Mesenchymal stem cell (in vitro differentiated cells and primary cell): ENCODE results near the gene STAB1.

Experiments used
- DNase-seq: peaks from one replicate; pipeline ENCODE4 v3.0.0-alpha.2; 2013
- H2AFZ ChIP-seq: one replicate; pipeline ENCODE4 v1.6.1; 2013; ENCODE audit warnings: low read depth, mild to moderate bottlenecking, control low read depth, inconsistent platforms, low read length, moderate library complexity
- H2AK5ac ChIP-seq: 2 replicates; pipeline ENCODE4 v1.6.1; 2013; ENCODE audit warnings: low read length, moderate library complexity, mild to moderate bottlenecking, inconsistent platforms; ENCODE audit not compliant: severe bottlenecking
- H2BK120ac ChIP-seq: one replicate; pipeline ENCODE4 v1.6.1; 2013; ENCODE audit warnings: low read depth, mild to moderate bottlenecking, inconsistent platforms, low read length, moderate library complexity
- H2BK12ac ChIP-seq, 2 experiments: one replicate each; pipeline ENCODE4 v1.6.1; 2013; ENCODE audit warnings: inconsistent platforms in 2 of 2, low read length in 2 of 2, mild to moderate bottlenecking in 2 of 2, moderate library complexity in 2 of 2, control low read depth in 1 of 2
- H2BK15ac ChIP-seq: one replicate; pipeline ENCODE4 v1.6.1; 2013; ENCODE audit warnings: mild to moderate bottlenecking, low read depth, inconsistent platforms; ENCODE audit not compliant: poor library complexity, severe bottlenecking
- H2BK5ac ChIP-seq: 2 replicates; pipeline ENCODE4 v1.6.1; 2013; ENCODE audit warnings: low read depth, mild to moderate bottlenecking, low read length, control low read depth, inconsistent platforms; ENCODE audit not compliant: poor library complexity, severe bottlenecking
- H3K14ac ChIP-seq, 2 experiments: one replicate each; pipeline ENCODE4 v1.6.1; 2013; ENCODE audit warnings: inconsistent platforms in 2 of 2, low read length in 2 of 2, control low read depth in 1 of 2, mild to moderate bottlenecking in 1 of 2, moderate library complexity in 1 of 2
- H3K18ac ChIP-seq, 2 experiments: one replicate each; pipeline ENCODE4 v1.6.1; 2013; ENCODE audit warnings: inconsistent platforms in 2 of 2, low read length in 2 of 2, control low read depth in 1 of 2, low read depth in 1 of 2, mild to moderate bottlenecking in 1 of 2
- H3K23ac ChIP-seq, 2 experiments: one replicate each; pipeline ENCODE4 v1.6.1; 2013; ENCODE audit warnings: inconsistent platforms in 2 of 2, low read length in 2 of 2, mild to moderate bottlenecking in 2 of 2, moderate library complexity in 2 of 2, control low read depth in 1 of 2
- H3K27ac ChIP-seq: 2 replicates; pipeline ENCODE4 v1.5.1; 2013; ENCODE audit warnings: mild to moderate bottlenecking, moderate library complexity, low read length, control low read depth, inconsistent platforms; ENCODE audit not compliant: poor library complexity, severe bottlenecking
- H3K27me3 ChIP-seq, 2 experiments: 2 replicates each; pipeline versions ENCODE4 v1.6.1 to v1.7.0; 2013; ENCODE audit warnings: low read length in 2 of 2, mild to moderate bottlenecking in 2 of 2, moderate library complexity in 2 of 2, control low read depth in 1 of 2, inconsistent platforms in 1 of 2; ENCODE audit not compliant: control insufficient read depth in 1 of 2, insufficient read depth in 1 of 2
- H3K36me3 ChIP-seq, 2 experiments: 2 replicates each; pipeline versions ENCODE4 v1.6.1 to v1.7.0; 2013; ENCODE audit warnings: low read length in 2 of 2, control low read depth in 1 of 2, inconsistent platforms in 1 of 2, low read depth in 1 of 2, mild to moderate bottlenecking in 1 of 2; ENCODE audit not compliant: insufficient read depth in 2 of 2, control insufficient read depth in 1 of 2
- H3K4ac ChIP-seq, 2 experiments: one replicate each; pipeline ENCODE4 v1.6.1; 2013; ENCODE audit warnings: inconsistent platforms in 2 of 2, low read length in 2 of 2, mild to moderate bottlenecking in 2 of 2, moderate library complexity in 2 of 2, control low read depth in 1 of 2, low read depth in 1 of 2
- H3K4me1 ChIP-seq: 2 replicates; pipeline ENCODE4 v1.6.1; 2013; ENCODE audit warnings: low read depth, low read length, control low read depth; ENCODE audit not compliant: control insufficient read depth, insufficient read depth
- H3K4me2 ChIP-seq: 2 replicates; pipeline ENCODE4 v1.6.1; 2013; ENCODE audit warnings: low read length, mild to moderate bottlenecking, inconsistent platforms; ENCODE audit not compliant: poor library complexity, severe bottlenecking
- H3K4me3 ChIP-seq, 2 experiments: 2 replicates each; pipeline versions ENCODE4 v1.5.1 to v1.7.0; 2013; ENCODE audit warnings: low read length in 2 of 2, mild to moderate bottlenecking in 2 of 2, control low read depth in 1 of 2, low read depth in 1 of 2; ENCODE audit not compliant: insufficient read depth in 1 of 2
- H3K79me1 ChIP-seq: replicated peaks from 2 replicates; pipeline ENCODE4 v1.6.1; 2013; ENCODE audit warnings: mild to moderate bottlenecking, control low read depth, low read length, inconsistent platforms; ENCODE audit not compliant: poor library complexity, severe bottlenecking
- H3K9ac ChIP-seq: 2 replicates; pipeline ENCODE4 v1.7.0; 2013; ENCODE audit warnings: mild to moderate bottlenecking, low read length, moderate library complexity
- H3K9me3 ChIP-seq: 2 replicates; pipeline ENCODE4 v1.7.0; 2013; ENCODE audit warnings: mild to moderate bottlenecking, low read length; ENCODE audit not compliant: control insufficient read depth
- H4K8ac ChIP-seq: one replicate; pipeline ENCODE4 v1.6.1; 2013; ENCODE audit warnings: inconsistent platforms, mild to moderate bottlenecking, low read length, moderate library complexity
- H4K91ac ChIP-seq: one replicate; pipeline ENCODE4 v1.6.1; 2013; ENCODE audit warnings: mild to moderate bottlenecking, low read length, inconsistent platforms
- WGBS: methylation state at CpG from one replicate; pipeline ENCODE4 v1.1.7; 2013; ENCODE audit warnings: mixed read lengths; 5-methylcytosine and 5-hydroxymethylcytosine counted together

STAB1 gene

DNA sequence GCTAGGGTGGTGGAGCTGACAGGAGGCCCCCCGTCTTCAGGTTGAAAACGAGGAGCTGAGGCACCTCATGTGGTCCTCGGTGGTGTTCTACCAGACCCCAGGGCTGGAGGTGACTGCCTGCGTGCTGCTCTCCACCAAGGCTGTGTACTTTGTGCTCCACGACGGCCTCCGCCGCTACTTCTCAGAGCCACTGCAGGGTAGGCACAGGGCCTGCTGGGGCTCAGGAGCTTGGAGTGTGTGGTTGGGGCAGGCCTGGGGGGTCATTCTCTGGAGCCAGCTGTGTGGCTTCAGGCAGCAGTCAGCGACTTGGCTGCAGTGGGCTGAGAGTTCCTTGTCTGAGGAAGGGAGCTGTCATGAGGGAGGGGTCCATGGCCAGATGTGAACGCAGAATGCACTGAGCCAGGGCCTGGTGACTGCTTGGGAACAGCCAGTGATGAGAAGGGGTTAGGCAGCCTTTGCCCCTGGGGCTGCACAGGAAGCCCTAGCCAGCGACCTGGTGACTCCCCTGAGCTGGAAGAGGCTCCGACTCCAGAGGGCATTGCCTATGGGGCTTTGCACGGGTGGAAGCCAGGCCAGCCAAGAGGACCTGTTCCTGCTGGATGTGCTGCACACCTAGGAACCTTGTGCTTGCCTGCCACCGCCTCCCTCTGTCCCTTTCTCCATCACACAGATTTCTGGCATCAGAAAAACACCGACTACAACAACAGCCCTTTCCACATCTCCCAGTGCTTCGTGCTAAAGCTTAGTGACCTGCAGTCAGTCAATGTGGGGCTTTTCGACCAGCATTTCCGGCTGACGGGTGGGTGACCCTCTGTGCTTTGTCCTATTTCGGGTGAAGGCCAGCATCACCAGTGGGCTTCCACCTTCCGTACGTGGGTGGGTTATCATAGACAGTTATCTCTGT, 4.9 kb upstream of the STAB1 start:
- 85% methylated on average over 22 of the region's 22 CpGs for WGBS
- Histone ChIP-seq H4K8ac (no peak overlapping the region), H3K4ac (peak overlapping the region; percentile 7 to 9)

DNA sequence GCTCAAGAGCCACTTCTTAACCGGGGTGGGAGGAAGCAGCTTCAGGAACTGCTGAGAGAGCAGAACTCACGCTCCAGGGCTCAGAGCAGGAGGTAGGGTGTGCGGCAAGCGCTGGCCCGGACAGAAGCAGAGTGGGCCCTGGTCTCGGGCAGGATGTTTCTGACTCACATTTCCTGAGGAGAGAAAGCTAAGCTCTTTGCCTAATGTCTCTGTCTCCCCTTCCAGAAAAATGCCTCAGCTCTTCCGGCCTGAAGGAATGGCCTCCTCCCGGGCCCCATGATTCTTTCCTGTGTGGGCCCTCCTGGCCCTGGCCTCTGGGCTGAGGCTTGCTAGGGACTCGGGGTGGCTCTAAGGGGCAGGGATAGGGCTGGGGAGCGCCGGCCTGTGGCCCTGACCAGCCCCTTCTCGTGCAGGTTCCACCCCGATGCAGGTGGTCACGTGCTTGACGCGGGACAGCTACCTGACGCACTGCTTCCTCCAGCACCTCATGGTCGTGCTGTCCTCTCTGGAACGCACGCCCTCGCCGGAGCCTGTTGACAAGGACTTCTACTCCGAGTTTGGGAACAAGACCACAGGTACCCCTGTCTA, 4.1 kb upstream of the STAB1 start:
- peaks cover 72 to 87% of the 10 kb centered on the region in 2 experiments for H3K36me3 ChIP-seq
- H3K4me2 ChIP-seq, result no peak overlapping the region
- H3K18ac ChIP-seq, result peak overlapping the region; percentile 23 to 62
- H3K9ac ChIP-seq, result no peak overlapping the region
- no peak overlapping the region for H2BK120ac ChIP-seq
- peak overlapping the region; percentile 0 for H4K91ac ChIP-seq
- H3K14ac ChIP-seq, result no peak overlapping the region
- no peak overlapping the region for H2AFZ ChIP-seq
- peak overlapping the region; percentile 44 for H2AK5ac ChIP-seq
- H3K4me3 ChIP-seq, result no peak overlapping the region
- no peak overlapping the region for H2BK12ac ChIP-seq
- H3K9me3 ChIP-seq, result no peaks in the 10 kb centered on the region
- H3K4ac ChIP-seq, result no peak overlapping the region
- H4K8ac ChIP-seq, result no peak overlapping the region
- H3K27ac ChIP-seq, result peak overlapping the region; percentile 77
- peak overlapping the region in 1 of 2 experiments; percentile 59 for H3K23ac ChIP-seq
- peaks cover 26% of the 10 kb centered on the region for H3K79me1 ChIP-seq
- H2BK15ac ChIP-seq, result no peak overlapping the region
- peak; percentile 72 for DNase-seq
- 71% methylated on average over 23 of the region's 23 CpGs for WGBS
- H3K4me1 ChIP-seq, result peaks cover 52% of the 10 kb centered on the region
- no peak overlapping the region for H2BK5ac ChIP-seq
- no peaks in the 10 kb centered on the region for H3K27me3 ChIP-seq

More for the DNA sequence above, 4.9 kb upstream of the STAB1 start:
- peak overlapping the region; percentile 13 for H2AK5ac ChIP-seq
- no peak overlapping the region for H3K23ac ChIP-seq
- no peak overlapping the region for H3K4me2 ChIP-seq
- peaks cover 44% of the 10 kb centered on the region for H3K4me1 ChIP-seq
- no peak overlapping the region for H2AFZ ChIP-seq
- H3K4me3 ChIP-seq, result no peak overlapping the region
- no peak overlapping the region for H2BK15ac ChIP-seq
- H3K9me3 ChIP-seq, result no peaks in the 10 kb centered on the region
- peak overlapping the region; percentile 52 for H4K91ac ChIP-seq
- H2BK12ac ChIP-seq, result peak overlapping the region in 1 of 2 experiments; percentile 31
- H2BK5ac ChIP-seq, result no peak overlapping the region
- no peak overlapping the region for H3K9ac ChIP-seq
- DNase-seq, result no peak
- peak overlapping the region; percentile 77 for H3K27ac ChIP-seq
- peaks cover 28% of the 10 kb centered on the region for H3K79me1 ChIP-seq
- H3K18ac ChIP-seq, result peak overlapping the region in 1 of 2 experiments; percentile 46
- no peaks in the 10 kb centered on the region for H3K27me3 ChIP-seq
- no peak overlapping the region for H2BK120ac ChIP-seq
- H3K36me3 ChIP-seq, result peaks cover 78 to 94% of the 10 kb centered on the region in 2 experiments
- peak overlapping the region in 1 of 2 experiments; percentile 3 for H3K14ac ChIP-seq

DNA sequence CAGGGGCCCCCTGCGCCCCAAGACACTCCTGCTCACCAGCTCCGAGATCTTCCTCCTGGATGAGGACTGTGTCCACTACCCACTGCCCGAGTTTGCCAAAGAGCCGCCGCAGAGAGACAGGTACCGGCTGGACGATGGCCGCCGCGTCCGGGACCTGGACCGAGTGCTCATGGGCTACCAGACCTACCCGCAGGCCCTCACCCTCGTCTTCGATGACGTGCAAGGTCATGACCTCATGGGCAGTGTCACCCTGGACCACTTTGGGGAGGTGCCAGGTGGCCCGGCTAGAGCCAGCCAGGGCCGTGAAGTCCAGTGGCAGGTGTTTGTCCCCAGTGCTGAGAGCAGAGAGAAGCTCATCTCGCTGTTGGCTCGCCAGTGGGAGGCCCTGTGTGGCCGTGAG, 3.1 kb upstream of the STAB1 start:
- H2BK15ac ChIP-seq, result no peak overlapping the region
- no peak overlapping the region for H3K4me3 ChIP-seq
- WGBS, result 97% methylated on average over 21 of the region's 21 CpGs
- H3K18ac ChIP-seq, result no peak overlapping the region
- DNase-seq, result no peak
- H3K4me1 ChIP-seq, result peaks cover 59% of the 10 kb centered on the region
- H2BK12ac ChIP-seq, result no peak overlapping the region
- H4K8ac ChIP-seq, result no peak overlapping the region
- no peak overlapping the region for H2AFZ ChIP-seq
- H3K4me2 ChIP-seq, result no peak overlapping the region
- no peak overlapping the region for H2BK5ac ChIP-seq
- H3K36me3 ChIP-seq, result peaks cover 62 to 76% of the 10 kb centered on the region in 2 experiments
- H3K79me1 ChIP-seq, result peaks cover 21% of the 10 kb centered on the region
- no peak overlapping the region for H3K23ac ChIP-seq
- H2AK5ac ChIP-seq, result no peak overlapping the region
- no peak overlapping the region for H4K91ac ChIP-seq
- no peak overlapping the region for H3K9ac ChIP-seq
- H3K4ac ChIP-seq, result no peak overlapping the region
- no peak overlapping the region for H2BK120ac ChIP-seq
- no peaks in the 10 kb centered on the region for H3K9me3 ChIP-seq
- no peaks in the 10 kb centered on the region for H3K27me3 ChIP-seq
- H3K14ac ChIP-seq, result no peak overlapping the region
- H3K27ac ChIP-seq, result no peak overlapping the region
